Measurements from ENCODE around the gene BUD23.

- no peak for TF ChIP-seq CTCF (IDR thresholded peaks at IDR 0.05)
- TF ChIP-seq EZH2 (IDR thresholded peaks at IDR 0.05; ENCODE audit: borderline replicate concordance, insufficient read depth, low read depth, low read length, poor library complexity, severe bottlenecking): no peak
These were observed 25.7 kb downstream of the BUD23 start for GRCh38 chr7:73708961-73709549.
